Retinal pigment epithelial cell (primary cell): Measurements from ENCODE around the gene NDP.

Source experiments
- DNase-seq: peaks from one replicate; pipeline ENCODE4 v3.0.0-alpha.2; 2010; ENCODE audit warnings: low read depth
- H3K4me3 ChIP-seq: 2 replicates; pipeline ENCODE4 v1.5.1; 2011; ENCODE audit warnings: mild to moderate bottlenecking, low read length, control low read depth, moderate library complexity
- TF ChIP-seq, protein P1 (sequence below): conservative IDR thresholded peaks from 2 replicates; pipeline ENCODE4 v1.5.1; 2011; ENCODE audit warnings: low read depth, low read length, control low read depth, inconsistent platforms

The NDP gene

DNA sequence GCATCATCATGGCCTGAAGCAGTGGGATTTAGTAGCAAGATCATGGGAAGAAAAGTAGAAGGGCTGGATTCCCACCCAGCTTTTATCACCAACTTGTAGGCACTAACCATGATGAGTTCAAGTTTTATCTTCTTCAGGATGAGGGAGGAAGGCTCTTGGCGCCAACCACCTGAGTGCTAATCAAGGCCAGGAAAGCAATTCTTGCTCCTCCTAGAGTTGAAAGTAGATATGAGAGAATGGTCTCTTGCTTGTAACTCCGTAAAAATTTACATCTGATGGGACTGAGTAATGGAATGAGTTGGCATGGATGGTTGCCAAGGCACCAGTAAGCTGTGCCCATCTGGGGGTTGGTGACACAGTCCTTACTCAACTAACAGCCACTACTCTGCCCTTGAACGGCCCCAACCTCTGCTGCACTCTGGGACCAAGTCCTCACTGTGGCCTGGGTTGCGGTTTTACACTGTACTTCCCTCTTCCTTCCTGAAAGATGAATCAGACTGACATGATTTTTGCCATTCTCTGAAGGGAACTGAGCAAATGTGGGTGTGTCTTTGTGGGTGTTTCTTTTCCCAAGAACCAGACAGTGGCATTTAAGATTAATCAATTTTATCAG is 39.4 kb upstream of the NDP start:
- no peak for DNase-seq
- TF ChIP-seq, protein P1, sequence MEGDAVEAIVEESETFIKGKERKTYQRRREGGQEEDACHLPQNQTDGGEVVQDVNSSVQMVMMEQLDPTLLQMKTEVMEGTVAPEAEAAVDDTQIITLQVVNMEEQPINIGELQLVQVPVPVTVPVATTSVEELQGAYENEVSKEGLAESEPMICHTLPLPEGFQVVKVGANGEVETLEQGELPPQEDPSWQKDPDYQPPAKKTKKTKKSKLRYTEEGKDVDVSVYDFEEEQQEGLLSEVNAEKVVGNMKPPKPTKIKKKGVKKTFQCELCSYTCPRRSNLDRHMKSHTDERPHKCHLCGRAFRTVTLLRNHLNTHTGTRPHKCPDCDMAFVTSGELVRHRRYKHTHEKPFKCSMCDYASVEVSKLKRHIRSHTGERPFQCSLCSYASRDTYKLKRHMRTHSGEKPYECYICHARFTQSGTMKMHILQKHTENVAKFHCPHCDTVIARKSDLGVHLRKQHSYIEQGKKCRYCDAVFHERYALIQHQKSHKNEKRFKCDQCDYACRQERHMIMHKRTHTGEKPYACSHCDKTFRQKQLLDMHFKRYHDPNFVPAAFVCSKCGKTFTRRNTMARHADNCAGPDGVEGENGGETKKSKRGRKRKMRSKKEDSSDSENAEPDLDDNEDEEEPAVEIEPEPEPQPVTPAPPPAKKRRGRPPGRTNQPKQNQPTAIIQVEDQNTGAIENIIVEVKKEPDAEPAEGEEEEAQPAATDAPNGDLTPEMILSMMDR = no peak
- H3K4me3 ChIP-seq = no peak overlapping the region

DNA sequence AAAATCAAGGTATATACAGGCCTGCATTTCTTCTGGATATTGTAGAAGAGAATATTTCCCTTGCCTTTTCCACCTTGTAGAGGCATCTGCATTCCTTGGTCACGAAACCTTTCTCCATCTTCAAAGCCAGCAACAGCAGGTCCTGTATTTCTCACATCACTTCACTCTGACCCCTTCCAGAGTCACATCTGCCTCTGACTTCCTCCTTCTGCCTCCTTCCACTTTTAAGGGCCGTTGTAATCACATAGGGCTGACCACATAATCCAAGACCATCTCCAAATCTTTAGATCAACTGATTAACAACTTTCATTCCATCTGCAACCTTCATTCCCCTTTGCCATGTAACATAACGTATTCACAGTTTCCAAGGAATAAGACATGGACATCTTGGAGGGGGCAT is 38.3 kb upstream of the NDP start:
- TF ChIP-seq, protein P1 = no peak
- no peak for DNase-seq
- no peak overlapping the region for H3K4me3 ChIP-seq

GRCh38 chrX:44010626-44011025 is 37.4 kb upstream of the NDP start:
- H3K4me3 ChIP-seq = no peak overlapping the region
- TF ChIP-seq, protein P1 = no peak
- DNase-seq = no peak

GRCh38 chrX:44006081-44006480 is 32.9 kb upstream of the NDP start:
- DNase-seq = no peak
- TF ChIP-seq, protein P1 = no peak

GRCh38 chrX:44003975-44004374 is 30.8 kb upstream of the NDP start:
- no peak for DNase-seq
- TF ChIP-seq, protein P1 = no peak

More at GRCh38 chrX:44006081-44006480, 32.9 kb upstream of the NDP start:
- H3K4me3 ChIP-seq = no peak overlapping the region

DNA sequence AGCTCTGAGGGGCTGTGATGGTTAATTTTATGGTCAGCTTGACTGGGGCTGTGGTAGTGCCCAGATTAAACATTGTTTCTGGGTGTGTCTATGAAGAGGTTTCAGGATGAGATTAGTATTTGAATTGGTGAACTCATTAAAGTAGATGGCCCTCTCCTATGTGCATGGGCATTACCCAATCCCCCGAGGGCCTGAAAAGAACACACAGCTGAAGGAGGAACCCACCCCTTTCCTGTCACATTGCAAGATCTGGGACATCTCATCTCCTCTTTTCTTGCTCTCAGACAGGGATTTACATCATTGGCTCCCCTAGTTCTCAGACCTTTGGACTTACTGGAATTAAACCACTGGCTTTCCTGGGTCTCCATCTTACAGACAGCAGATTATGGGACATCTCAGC is 29.4 kb upstream of the NDP start:
- TF ChIP-seq, protein P1 = no peak
- DNase-seq = no peak
- no peak overlapping the region for H3K4me3 ChIP-seq

More at GRCh38 chrX:44003975-44004374, 30.8 kb upstream of the NDP start:
- H3K4me3 ChIP-seq = no peak overlapping the region

GRCh38 chrX:43998374-43998773 is 25.2 kb upstream of the NDP start:
- H3K4me3 ChIP-seq = no peak overlapping the region
- TF ChIP-seq, protein P1 = no peak
- no peak for DNase-seq
